CD4-positive, CD25-positive, alpha-beta regulatory T cell (primary cell): Measurements from ENCODE around the gene PCP4. TPM values are rescaled to one million over a fixed set of nuclear protein-coding genes. Genes with fewer than 3 reads are reported as not detected.

ENCODE experiments used
- ATAC-seq, 2 donors: fragments of 150-1000 bp; cut with Tn5 transposase; one replicate each; pipeline ENCODE4 v1.10.0; 2021; ENCODE audit warnings: low read depth in 2 of 2, moderate number of reproducible peaks in 2 of 2, moderate library complexity in 1 of 2
- DNase-seq, 3 donors: peaks; one replicate each; pipeline versions ENCODE4 v3.0.0 to v3.0.0-alpha.2; 2012 to 2022; ENCODE audit warnings: mixed read lengths in 1 of 3
- H3K27ac ChIP-seq: one replicate; pipeline ENCODE4 v1.7.0; 2013; ENCODE audit warnings: mild to moderate bottlenecking, low read length; ENCODE audit not compliant: insufficient read depth, poor library complexity, severe bottlenecking
- H3K27me3 ChIP-seq: one replicate; pipeline ENCODE4 v1.7.0; 2013; ENCODE audit warnings: low read length; ENCODE audit not compliant: control insufficient read depth, insufficient read depth
- H3K36me3 ChIP-seq: one replicate; pipeline ENCODE4 v1.7.0; 2013; ENCODE audit warnings: mild to moderate bottlenecking, low read length, moderate library complexity; ENCODE audit not compliant: control insufficient read depth, insufficient read depth
- H3K4me1 ChIP-seq: 2 replicates; pipeline ENCODE4 v1.7.0; 2013; ENCODE audit warnings: mild to moderate bottlenecking, low read length; ENCODE audit not compliant: insufficient read depth, control insufficient read depth, poor library complexity, severe bottlenecking
- H3K4me3 ChIP-seq: one replicate; pipeline ENCODE4 v1.7.0; 2013; ENCODE audit warnings: low read depth, mild to moderate bottlenecking, low read length, moderate library complexity
- H3K9me3 ChIP-seq, 2 experiments: 1 replicate in 1 of 2; 2 replicates in 1 of 2; pipeline ENCODE4 v1.7.0; 2013; ENCODE audit warnings: low read length in 2 of 2, mild to moderate bottlenecking in 1 of 2, moderate library complexity in 1 of 2; ENCODE audit not compliant: control insufficient read depth in 2 of 2
- H3K27ac Mint-ChIP-seq, 3 donors: one replicate each; pipeline ENCODE4 v1.8.0; 2020 to 2022; ENCODE audit warnings: mild to moderate bottlenecking in 3 of 3, mixed read lengths in 3 of 3, moderate library complexity in 2 of 3
- H3K27me3 Mint-ChIP-seq: one replicate; pipeline ENCODE4 v1.8.0; 2022; ENCODE audit warnings: mild to moderate bottlenecking, mixed read lengths
- H3K36me3 Mint-ChIP-seq: one replicate; pipeline ENCODE4 v1.8.0; 2020; ENCODE audit warnings: mixed read lengths
- H3K4me1 Mint-ChIP-seq, 4 donors: one replicate each; pipeline ENCODE4 v1.8.0; 2020 to 2022; ENCODE audit warnings: mixed read lengths in 4 of 4, mild to moderate bottlenecking in 1 of 4
- H3K4me3 Mint-ChIP-seq, 4 donors: one replicate each; pipeline ENCODE4 v1.8.0; 2020 to 2022; ENCODE audit warnings: mild to moderate bottlenecking in 4 of 4, mixed read lengths in 4 of 4, moderate library complexity in 3 of 4
- H3K9me3 Mint-ChIP-seq, 7 donors: one replicate each; pipeline ENCODE4 v1.8.0; 2020 to 2022; ENCODE audit warnings: mixed read lengths in 7 of 7, mild to moderate bottlenecking in 3 of 7, moderate library complexity in 2 of 7
- polyA plus RNA-seq, 4 donors: library from polyadenylated mRNA; unstranded; fragments of 300-500 nt; fragmentation: Illumina TruSeq; gene quantifications; one replicate each; pipeline ENCODE4 v1.2.3, GENCODE V29; 2021
- total RNA-seq: library from RNA; stranded (reverse); gene quantifications from one replicate; pipeline ENCODE4 v1.2.3, GENCODE V29; 2022

Gene PCP4
- total and polyA plus RNA-seq, 5 donors from 2014 or later: not detected

- Mint-ChIP-seq H3K27ac (no peak overlapping the region), H3K4me1 (no peaks in the 10 kb centered on the region), H3K27me3 (peaks cover 6% of the 10 kb centered on the region), H3K4me3 (no peak overlapping the region), H3K36me3 (no peaks in the 10 kb centered on the region), H3K9me3 (peaks cover 0 to 4% (median 0%) of the 10 kb centered on the region in 7 donors)
- H3K4me1 ChIP-seq: no peaks in the 10 kb centered on the region
- no peaks in the 10 kb centered on the region for H3K9me3 ChIP-seq
- ATAC-seq (no peak), DNase-seq (no peak)
- no peak overlapping the region for H3K4me3 ChIP-seq
- no peak overlapping the region for H3K27ac ChIP-seq
- H3K27me3 ChIP-seq: no peaks in the 10 kb centered on the region
- no peaks in the 10 kb centered on the region for H3K36me3 ChIP-seq
Observed at GRCh38 chr21:39866093-39866492, 1.1 kb upstream of the PCP4 start.

DNA sequence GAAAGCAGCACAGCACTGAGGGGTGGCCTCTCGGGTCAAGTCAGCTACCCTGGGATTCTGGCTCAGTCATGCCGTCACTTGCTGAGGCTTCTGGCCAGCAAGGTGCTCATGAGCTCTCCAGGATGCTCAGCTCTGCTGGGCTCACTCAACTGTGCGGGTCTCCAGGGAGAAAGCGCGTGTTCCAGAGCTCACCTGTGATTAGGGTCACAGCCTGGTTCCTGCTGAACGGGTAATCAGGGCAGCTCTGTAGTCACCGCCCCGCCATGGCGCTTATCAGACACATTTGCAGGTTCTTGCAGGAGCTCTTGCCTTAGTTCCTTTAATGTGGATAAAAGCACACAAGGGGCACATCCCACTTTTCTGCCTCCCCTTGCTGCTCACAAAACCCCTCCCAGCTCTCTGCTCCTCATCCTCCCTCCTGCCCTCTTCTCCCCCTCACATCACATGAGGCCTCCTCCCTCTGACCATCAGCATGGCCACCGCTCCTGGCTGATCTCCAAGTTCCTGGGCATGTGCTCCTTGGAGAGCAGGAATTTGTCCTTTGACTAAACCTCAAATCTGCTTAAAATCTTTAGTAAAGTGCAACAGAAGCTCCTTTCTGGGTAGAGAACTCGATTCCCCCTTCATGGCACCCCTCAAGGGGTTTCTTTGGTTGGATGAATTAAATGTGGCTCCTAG lies 2.0 kb downstream of the PCP4 start:
- H3K27ac ChIP-seq: no peak overlapping the region
- Mint-ChIP-seq H3K4me1 (no peaks in the 10 kb centered on the region), H3K27ac (no peak overlapping the region), H3K4me3 (no peak overlapping the region), H3K9me3 (peaks cover 0 to 3% (median 0%) of the 10 kb centered on the region in 7 donors), H3K36me3 (no peaks in the 10 kb centered on the region), H3K27me3 (peaks cover 6% of the 10 kb centered on the region)
- no peaks in the 10 kb centered on the region for H3K4me1 ChIP-seq
- DNase-seq (no peak), ATAC-seq (no peak)
- no peaks in the 10 kb centered on the region for H3K27me3 ChIP-seq
- H3K36me3 ChIP-seq: no peaks in the 10 kb centered on the region
- no peak overlapping the region for H3K4me3 ChIP-seq
- H3K9me3 ChIP-seq: no peaks in the 10 kb centered on the region

DNA sequence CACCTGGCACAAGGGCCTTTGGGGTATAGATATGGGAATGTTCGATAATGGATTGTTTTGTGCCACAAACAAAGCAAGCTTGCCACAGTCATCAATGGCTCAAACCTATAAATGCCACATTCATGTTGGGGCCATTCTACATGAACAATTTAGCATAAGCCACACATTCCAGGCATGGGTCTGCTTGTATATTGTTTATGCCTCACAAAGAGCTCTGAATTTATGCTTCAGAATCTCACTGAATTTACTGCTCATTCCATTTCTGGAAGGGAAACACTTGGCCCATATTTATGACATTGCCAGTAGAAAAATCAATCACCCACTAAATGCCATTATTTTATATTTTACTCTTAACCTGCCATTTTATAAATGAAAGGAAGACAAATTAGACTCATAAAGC lies 6.4 kb downstream of the PCP4 start:
- ATAC-seq (no peak), DNase-seq (no peak)
- H3K27me3 Mint-ChIP-seq: peaks cover 6% of the 10 kb centered on the region
- Histone ChIP-seq H3K27ac (no peak overlapping the region), H3K9me3 (no peaks in the 10 kb centered on the region), H3K4me3 (no peak overlapping the region), H3K4me1 (no peaks in the 10 kb centered on the region), H3K27me3 (no peaks in the 10 kb centered on the region), H3K36me3 (no peaks in the 10 kb centered on the region)
- no peaks in the 10 kb centered on the region for H3K36me3 Mint-ChIP-seq
- H3K4me1 Mint-ChIP-seq: no peaks in the 10 kb centered on the region
- peaks cover 0 to 5% (median 3%) of the 10 kb centered on the region in 7 donors for H3K9me3 Mint-ChIP-seq
- no peak overlapping the region for H3K27ac Mint-ChIP-seq
- H3K4me3 Mint-ChIP-seq: no peak overlapping the region

GRCh38 chr21:39874206-39874605 lies 7.0 kb downstream of the PCP4 start:
- Mint-ChIP-seq H3K36me3 (no peaks in the 10 kb centered on the region), H3K27ac (no peak overlapping the region), H3K9me3 (peaks cover 0 to 5% (median 2%) of the 10 kb centered on the region in 7 donors), H3K4me3 (no peak overlapping the region), H3K27me3 (peaks cover 6% of the 10 kb centered on the region), H3K4me1 (no peaks in the 10 kb centered on the region)
- Histone ChIP-seq H3K27ac (no peak overlapping the region), H3K4me3 (no peak overlapping the region), H3K4me1 (no peaks in the 10 kb centered on the region), H3K27me3 (no peaks in the 10 kb centered on the region), H3K36me3 (no peaks in the 10 kb centered on the region), H3K9me3 (no peaks in the 10 kb centered on the region)
- ATAC-seq (no peak), DNase-seq (no peak)

DNA sequence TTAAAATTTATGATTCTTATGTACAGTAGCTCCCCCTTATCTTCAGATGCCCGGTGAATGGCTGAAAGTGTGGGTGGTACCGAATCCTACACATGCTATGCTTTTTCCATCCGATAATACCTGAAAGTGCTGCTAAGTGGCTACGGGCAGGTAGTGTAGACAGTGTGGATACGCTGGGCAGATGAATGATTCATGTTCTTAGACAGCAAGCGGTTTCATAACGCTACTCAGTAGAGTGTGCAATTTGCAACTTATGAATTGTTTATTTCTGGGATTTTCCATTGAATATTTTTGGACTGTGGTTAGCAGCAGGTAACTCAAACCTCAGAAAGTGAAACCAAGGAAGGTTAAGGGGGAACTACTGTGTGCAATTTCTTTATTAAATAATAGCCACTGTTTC lies 7.5 kb downstream of the PCP4 start:
- no peaks in the 10 kb centered on the region for H3K36me3 Mint-ChIP-seq
- no peaks in the 10 kb centered on the region for H3K4me1 Mint-ChIP-seq
- H3K27ac Mint-ChIP-seq: no peak overlapping the region
- Histone ChIP-seq H3K27ac (no peak overlapping the region), H3K36me3 (no peaks in the 10 kb centered on the region), H3K27me3 (no peaks in the 10 kb centered on the region), H3K4me1 (no peaks in the 10 kb centered on the region), H3K9me3 (no peaks in the 10 kb centered on the region), H3K4me3 (no peak overlapping the region)
- ATAC-seq (no peak), DNase-seq (no peak)
- H3K4me3 Mint-ChIP-seq: no peak overlapping the region
- peaks cover 0 to 5% (median 2%) of the 10 kb centered on the region in 7 donors for H3K9me3 Mint-ChIP-seq
- H3K27me3 Mint-ChIP-seq: peaks cover 3% of the 10 kb centered on the region

DNA sequence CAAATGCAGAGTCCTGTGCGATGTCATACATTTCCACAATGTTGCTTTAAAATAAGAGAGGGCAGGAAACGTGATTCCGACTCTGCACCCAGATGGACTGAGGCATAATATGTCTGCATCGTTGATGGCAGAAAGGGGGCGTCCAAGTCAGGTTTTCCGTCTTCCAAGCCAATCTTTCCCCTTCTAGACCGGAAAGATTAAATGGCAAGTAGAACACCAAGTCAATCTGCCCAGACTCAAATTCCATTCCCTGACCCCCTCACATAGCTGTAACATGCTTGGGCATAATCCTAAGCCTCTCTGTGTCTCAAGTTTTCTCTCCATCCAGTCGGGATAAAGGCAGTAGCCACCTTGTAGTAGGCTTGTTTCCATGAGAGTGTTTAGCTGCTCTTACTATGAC lies 14.4 kb downstream of the PCP4 start:
- H3K4me1 Mint-ChIP-seq: no peaks in the 10 kb centered on the region
- DNase-seq (no peak), ATAC-seq (no peak)
- H3K4me3 ChIP-seq: no peak overlapping the region
- peaks cover 0 to 4% (median 0%) of the 10 kb centered on the region in 7 donors for H3K9me3 Mint-ChIP-seq
- H3K27me3 Mint-ChIP-seq: no peaks in the 10 kb centered on the region
- no peak overlapping the region for H3K27ac Mint-ChIP-seq
- no peaks in the 10 kb centered on the region for H3K27me3 ChIP-seq
- H3K9me3 ChIP-seq: no peaks in the 10 kb centered on the region
- no peak overlapping the region for H3K4me3 Mint-ChIP-seq
- H3K36me3 ChIP-seq: no peaks in the 10 kb centered on the region
- H3K36me3 Mint-ChIP-seq: no peaks in the 10 kb centered on the region
- H3K4me1 ChIP-seq: no peaks in the 10 kb centered on the region
- H3K27ac ChIP-seq: no peak overlapping the region

GRCh38 chr21:39882151-39882838 lies 15.1 kb downstream of the PCP4 start:
- Histone ChIP-seq H3K36me3 (no peaks in the 10 kb centered on the region), H3K27me3 (no peaks in the 10 kb centered on the region), H3K27ac (no peak overlapping the region), H3K9me3 (no peaks in the 10 kb centered on the region), H3K4me1 (no peaks in the 10 kb centered on the region), H3K4me3 (no peak overlapping the region)
- Mint-ChIP-seq H3K27me3 (no peaks in the 10 kb centered on the region), H3K27ac (no peak overlapping the region), H3K4me1 (no peaks in the 10 kb centered on the region), H3K36me3 (no peaks in the 10 kb centered on the region), H3K9me3 (peaks cover 0 to 4% (median 0%) of the 10 kb centered on the region in 7 donors), H3K4me3 (no peak overlapping the region)
- no peak for ATAC-seq
- DNase-seq: no peak

- Histone ChIP-seq H3K27me3 (no peaks in the 10 kb centered on the region), H3K27ac (no peak overlapping the region), H3K36me3 (no peaks in the 10 kb centered on the region), H3K4me1 (no peaks in the 10 kb centered on the region), H3K9me3 (no peaks in the 10 kb centered on the region), H3K4me3 (no peak overlapping the region)
- no peak overlapping the region for H3K27ac Mint-ChIP-seq
- no peak overlapping the region for H3K4me3 Mint-ChIP-seq
- H3K9me3 Mint-ChIP-seq: peaks cover 0 to 4% (median 0%) of the 10 kb centered on the region in 7 donors
- no peaks in the 10 kb centered on the region for H3K27me3 Mint-ChIP-seq
- H3K4me1 Mint-ChIP-seq: no peaks in the 10 kb centered on the region
- no peaks in the 10 kb centered on the region for H3K36me3 Mint-ChIP-seq
- DNase-seq (no peak), ATAC-seq (no peak)
Observed at GRCh38 chr21:39882839-39883195, 15.6 kb downstream of the PCP4 start.
